CD4-positive, alpha-beta T cell treated with Interleukin-6 for 4 hours (primary cell): ENCODE measurements around the gene IGSF21.

ENCODE experiments used
- DNase-seq: peaks from one replicate; pipeline ENCODE4 v3.0.0-alpha.2; 2020; ENCODE audit warnings: mixed read lengths

IGSF21 gene

DNA sequence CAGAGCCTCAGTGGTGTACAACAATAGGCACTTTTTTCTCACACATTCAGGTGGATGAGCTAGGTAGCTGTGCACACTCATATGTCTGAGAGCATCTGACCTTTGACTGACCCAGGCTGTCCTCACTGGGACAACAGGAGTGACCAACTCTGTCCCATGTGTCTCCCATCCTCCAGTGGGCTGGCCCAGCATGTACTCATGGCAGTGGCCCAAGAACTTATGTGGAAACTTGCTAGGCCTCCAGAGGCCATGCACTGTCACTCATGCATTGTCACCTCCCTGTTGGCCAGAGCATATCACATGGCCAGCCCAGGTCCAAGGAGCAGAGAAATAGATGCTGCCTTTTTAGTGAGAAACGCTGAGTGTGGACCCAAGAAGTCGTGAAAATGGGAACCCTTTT is 158.8 kb downstream of the IGSF21 start:
- DNase-seq: no peak

DNA sequence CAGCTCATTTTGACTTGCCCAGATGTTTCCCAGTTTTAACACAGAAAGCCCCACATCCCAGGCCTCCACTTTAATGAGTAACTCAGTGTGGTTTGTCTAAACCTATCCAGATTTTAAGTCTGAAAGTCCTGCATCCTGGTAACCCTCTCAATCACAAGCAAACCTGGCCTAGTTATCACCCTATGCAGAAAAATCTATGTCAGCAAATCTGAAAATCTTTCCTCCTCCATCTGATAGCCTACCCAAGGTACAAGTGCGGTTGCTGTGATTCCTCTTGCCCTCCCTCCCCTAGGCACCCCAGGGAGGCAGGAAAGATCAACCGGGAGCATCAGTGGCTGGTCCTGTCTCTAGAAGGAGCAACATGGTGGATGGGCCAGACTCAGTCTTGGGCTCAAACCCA is 163.7 kb downstream of the IGSF21 start:
- DNase-seq: no peak

DNA sequence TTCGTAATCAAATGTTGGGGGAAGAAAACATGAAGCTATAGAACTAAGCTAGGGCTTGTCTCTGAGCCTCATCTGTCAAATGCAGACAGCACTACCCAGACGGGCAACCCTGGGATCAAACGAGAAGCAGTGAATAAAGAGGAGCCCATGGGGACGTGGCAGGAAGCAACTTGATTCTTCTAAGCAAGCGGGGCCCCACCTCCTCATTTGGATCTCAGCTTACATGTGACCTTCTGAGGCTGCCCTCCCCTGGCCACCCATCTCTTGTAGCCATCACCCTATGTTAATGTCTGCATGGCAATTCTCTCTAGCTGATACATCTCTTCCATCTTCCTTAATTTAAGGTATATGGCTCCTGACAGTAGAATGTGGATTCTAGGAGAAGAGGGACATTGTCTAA is 171.3 kb downstream of the IGSF21 start:
- DNase-seq: no peak

DNA sequence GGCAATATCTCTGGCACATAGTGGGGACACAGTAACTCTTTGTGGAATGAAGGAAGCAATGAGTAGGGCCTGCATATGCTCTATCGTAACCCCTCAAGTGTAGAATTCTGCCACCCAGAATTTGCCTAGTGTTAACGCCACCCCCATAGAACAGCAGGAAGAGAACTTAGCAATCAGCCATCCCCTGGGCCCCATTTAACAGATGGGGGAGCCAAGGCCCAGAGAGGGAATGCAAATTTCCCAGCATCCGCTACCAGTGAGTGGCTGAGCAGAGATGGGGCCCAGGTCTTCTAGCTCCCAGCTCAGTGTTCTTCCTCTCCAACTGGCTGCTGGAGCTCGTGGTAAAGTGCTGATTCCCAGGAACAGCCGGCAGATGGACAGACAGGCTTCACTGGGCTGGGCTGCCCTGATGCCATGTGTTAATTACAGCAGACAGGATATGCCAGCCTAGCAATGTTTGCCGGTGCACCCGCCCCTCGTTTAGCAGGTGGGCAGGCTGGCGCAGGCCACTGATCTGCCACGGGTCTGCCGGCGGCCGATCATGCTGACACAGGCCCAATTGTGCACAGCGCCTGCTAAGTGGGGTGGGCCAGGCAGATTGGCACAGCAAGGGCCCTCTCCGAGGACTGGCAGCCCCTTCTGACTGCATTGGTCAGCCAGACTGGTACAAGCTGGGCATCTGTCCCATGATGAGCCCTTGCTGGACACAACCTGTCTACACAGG is 171.9 kb downstream of the IGSF21 start:
- no peak for DNase-seq

DNA sequence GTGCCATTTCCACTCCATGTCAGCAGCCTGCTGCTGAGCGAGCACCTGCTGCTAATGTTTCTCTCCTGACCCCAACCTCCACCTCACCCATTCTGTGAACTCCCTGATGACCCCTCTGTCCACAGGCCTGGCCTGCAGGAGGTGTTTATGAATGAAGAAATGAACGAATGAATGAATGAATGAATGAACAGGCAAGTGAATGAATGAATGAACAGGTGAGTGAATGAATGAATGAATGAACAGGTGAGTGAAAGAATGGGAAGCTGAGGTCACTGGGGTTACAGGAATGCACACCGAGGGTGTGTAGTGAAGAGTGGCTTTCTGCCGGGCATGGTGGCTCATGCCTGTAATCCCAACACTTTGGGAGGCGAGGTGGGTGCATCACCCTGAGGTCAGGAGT is 173.4 kb downstream of the IGSF21 start:
- DNase-seq: no peak

DNA sequence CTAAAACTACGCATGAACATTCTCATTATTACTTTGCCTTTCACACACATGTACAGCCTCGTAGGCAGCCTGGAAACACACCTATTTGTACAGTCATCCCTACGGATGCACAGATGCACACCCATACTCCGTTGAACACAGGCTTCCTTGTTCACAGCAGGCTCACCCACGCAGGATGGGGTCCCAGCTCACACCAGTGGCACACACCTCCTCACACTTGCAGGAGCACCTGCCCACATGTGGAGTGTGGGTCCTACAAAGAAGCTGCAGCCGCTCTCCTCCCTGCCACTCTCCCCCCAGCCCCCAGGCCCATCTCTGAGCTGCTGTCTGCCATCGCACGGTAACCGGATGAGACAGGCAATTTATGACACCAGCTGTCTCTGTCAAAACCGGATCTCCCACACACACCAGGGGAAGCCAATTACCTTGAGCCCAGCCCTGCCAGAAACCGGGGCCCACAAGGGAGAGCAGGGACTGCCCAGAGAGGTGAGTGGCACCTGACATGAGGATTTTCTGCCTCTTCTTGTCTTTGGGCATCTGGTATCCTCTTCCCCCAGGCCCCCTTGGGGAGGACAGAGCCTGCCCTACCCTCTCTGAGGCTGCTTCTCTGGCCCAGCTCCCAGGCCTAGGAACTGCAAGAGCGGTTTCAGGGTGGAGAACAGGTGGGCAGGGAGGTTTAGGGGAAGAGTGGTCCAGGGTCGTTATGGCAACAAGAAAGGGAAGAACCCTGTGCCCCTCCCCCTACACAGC is 175.4 kb downstream of the IGSF21 start:
- no peak for DNase-seq

DNA sequence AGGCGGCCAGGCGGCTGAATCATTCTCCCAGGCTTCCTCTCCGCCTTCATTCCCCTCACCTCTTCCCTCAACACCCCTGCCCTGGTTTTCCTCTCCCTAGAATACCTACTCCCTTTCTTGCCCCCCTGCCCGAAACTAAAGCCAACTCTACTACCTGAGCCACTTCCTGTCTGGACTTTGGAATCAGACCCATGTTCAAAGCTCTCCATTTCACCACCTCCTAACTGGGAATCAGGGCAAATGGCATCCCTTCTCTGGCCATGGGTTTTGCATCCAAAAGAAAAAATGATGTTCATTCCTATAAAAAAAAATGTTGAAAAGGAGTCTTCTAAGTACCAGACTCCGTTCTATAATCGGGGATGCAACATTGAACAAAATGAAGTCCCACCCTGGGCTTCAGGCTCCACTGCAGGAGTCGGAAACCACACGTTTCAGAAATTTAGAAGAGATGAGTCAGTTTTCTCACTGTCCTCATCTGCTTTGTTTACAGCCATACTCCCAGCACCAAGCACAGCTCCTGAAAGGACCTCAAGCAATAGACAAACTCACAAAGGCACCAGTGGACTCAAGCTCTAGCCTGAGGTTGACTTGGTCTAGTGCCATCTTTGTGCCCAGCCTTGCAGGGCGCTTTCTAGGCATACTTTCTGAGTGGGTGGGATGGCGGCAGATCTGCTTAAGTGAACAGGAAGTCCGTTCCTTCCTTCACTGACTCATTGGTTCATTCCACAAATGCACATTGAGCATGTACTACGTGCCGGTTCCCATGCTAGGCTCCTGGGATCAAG is 176.2 kb downstream of the IGSF21 start:
- DNase-seq: no peak

DNA sequence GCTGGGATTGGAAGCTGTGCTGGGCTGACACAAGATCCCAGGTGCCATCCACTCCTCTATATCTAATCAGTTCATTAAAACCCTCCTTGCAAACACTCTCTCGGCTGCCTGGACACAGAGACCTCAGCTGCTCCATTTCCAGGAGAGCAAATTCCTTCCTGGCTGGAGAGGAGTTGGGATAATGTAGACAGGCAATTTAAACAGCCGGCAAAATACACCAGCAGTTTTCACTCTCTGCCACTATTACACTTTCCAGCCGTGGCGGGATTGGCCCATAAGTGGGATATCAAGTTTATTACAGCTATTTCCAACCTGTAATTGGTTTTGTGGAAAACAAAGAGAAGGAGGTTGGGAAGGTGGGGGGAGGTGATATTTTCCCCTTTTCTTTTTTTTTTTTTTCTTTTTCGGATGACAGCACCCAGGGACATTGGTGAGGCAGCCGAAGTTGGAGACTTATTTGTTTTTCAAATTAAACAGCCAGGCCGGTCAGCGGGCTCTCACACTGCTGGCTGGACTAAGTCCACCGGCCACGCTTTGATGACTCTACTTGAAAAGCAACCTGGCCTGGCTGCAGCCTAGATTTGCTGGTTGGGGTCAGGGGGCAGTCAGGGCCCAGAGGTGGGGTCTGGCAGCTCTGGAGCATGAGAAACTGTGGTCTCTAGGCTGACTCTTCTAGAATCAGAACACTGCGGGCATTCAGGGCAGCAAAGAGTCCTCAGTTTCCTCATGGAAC is 177.4 kb downstream of the IGSF21 start:
- no peak for DNase-seq

DNA sequence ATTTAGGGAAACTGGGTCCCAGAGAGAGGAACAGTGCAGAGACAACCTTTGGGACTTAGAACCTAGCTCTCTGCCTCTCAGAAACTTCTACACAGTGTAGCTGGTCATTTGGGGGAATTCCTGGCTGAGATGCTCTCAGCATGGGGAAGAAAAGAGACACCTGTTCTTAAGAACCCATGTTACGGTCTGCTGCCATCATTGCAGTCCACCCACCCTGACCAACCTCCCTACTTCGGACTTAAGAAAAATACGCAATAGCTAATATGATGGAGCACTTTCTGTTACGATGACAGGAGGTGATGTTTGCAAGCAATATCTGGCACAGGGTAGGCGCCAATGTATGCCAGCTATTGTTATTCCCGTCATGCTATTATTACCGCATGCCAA is 177.9 kb downstream of the IGSF21 start:
- no peak for DNase-seq

DNA sequence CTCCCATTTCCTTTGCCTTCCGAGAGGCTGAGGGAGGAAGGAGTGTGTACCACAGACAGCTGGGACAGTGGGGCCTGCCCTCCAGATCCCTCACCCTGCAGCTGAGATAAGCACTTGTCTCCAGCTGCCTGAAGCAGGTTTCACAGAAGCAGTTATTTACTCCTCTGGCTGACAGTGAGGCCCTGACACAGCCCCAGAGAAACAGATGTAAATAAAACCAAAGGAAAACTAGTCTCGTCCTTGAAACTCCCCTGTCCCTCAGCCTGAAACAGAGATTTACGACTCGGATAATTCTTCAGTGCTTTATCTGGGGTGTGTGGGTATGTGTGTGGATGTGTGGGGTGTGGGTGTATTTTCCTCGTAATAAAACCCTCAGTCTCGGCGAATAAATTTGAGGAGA is 181.1 kb downstream of the IGSF21 start:
- no peak for DNase-seq

DNA sequence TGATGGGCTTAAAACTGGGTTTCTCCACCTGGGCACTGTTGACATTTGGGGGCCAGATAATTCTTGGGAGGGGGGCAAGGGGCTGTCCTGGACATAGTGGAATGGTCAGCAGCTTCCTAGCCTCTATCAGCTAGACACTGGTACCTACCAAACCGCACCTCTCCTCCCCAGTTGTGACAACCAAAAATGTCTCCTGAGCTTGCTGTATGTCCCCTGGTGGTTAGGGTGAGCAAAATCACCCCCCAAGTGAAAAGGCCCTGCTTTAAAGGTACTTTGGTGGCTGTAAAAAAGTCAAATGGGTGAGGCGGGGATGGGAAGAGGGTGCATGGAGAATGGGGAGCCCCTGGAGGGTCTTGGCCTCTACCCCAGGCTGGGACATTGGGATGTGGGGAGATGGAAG is 182.0 kb downstream of the IGSF21 start:
- no peak for DNase-seq

DNA sequence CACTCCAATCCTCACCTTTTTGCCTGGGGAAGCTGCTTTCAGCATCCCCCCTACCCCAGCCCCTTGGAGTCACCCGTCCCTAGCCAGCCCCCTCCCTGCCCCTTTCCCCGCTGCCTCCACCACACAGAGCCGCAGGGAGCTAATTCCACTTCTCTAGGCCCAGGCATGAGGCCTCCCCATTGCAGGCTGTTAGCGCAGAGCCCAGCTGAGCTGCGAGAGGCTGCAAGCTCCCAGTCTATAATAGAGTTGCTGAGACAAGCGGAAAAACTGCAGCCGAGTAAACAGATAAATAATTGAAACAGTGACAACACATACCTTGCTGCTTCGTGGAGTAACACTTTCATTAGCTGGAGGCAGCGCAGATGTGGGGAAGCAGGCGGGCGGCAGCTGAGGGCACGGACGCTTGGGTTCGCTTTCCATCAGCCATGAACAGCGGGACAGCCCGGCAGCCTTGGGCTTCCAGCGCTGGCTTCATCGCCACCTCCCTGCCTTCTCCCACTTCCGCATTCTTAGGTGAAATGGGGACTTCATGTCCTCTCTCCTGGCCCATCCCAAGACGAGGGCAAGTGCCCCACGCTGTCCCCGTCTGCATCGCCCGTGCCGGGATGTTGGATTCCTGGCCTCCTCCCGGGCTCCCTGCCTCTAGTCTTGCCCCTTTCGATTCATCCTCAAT is 183.3 kb downstream of the IGSF21 start:
- no peak for DNase-seq

DNA sequence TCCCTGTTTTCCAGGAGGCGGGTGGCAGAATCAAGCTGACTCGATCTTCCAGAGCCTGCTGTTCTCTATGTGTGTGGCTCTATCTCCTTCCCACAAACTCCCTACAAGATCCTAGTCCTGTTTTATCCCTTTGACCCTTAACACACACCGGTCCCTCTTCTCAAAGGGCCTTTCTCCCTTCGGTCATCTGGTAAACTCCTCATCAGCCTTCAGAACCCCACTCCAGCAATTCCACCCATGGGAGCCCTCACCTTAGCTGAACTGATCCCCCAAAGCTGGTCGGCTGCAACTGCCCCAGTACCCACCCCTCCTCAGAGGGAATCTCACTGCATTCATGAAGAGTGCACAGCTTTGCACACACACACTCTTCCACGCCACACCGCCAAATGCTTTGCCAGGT is 184.9 kb downstream of the IGSF21 start:
- DNase-seq: no peak

DNA sequence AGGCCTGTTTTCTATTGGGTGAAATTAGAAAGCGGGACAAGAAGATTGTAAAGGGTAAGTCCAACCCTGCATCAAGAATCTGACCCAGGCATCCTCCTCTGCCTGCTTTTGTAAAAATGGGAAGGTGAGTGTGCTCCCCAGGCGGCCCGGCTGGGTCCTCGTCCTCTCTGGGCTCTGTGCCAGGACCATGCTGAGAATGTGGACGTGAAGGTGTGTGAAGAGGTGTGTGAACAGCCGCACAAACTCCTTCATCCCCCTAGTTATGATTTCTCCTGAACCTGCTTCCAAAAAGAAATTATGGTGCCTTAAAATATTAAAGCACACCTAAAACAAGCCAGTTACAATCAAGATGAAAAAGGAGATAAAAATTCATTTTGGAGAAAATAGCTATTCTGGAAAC is 185.7 kb downstream of the IGSF21 start:
- DNase-seq: no peak

DNA sequence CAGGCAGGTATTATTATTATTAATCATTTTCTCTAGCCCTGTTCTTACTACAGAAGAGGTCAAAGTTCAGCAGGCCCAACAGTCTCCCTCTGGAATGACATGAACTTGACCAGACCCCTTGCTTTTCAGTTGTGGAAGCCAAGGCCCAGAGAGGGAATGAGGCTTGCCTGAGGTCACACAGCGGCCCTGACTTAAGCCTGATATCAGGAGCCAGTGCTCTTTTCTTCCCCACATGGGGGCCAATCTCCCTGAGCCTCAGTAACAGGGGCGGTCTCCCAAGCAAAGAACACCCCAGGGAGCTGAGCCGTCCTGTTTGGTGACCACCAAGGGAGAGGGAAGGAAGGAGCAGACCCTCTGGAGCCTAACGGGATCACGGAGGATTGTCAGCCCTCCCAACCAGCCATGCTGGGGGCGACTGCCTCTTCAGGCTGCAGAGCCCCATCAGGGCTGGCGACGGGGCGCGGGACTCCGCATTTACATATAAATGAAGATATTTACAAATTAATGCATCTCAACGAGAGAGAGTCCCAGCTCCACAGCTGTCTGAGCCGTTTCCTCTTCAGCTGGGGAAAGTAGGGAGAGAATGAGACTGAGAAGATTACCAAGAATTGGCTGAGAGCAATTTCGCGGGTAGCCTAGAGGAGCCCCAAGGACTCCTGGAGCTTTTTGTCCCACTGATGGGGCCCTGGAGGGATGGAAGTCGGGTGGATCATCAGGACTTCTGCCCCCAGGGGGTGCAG is 187.0 kb downstream of the IGSF21 start:
- no peak for DNase-seq

DNA sequence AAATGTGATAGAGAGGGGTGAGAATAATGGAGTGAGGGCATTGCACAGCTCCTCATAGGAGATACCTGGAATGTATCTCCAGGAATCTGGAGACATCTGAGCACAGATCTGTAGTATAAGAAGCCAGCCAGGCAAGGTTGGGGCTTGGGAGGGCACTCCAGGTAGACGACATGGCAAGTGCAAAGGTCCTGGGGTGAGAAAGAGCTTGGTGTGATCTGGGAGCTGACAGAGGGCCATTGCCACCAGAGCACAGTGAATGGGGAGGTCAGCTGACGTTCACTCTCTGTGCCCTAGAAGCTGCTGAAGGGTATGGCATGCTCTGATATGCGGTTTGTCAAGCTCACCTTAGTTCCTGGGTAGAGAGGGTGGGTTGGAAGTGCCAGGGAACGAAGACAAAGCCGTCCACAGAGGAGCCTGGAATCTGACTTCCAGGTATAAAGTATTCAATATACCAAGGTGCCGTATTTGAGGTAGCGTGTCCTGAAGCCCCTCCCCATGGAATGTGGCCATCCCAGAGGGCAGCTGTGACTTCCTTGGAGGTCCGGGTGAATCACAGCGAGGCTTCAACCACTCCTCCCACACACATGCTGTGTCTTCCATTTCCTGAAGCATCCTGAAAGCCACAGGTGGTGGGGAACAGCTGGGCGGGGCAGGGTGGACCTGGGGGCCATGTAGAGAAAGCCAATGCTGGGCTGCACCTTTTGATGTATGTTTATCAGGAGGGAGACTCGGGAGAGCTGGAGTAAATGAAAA is 190.5 kb downstream of the IGSF21 start:
- no peak for DNase-seq

DNA sequence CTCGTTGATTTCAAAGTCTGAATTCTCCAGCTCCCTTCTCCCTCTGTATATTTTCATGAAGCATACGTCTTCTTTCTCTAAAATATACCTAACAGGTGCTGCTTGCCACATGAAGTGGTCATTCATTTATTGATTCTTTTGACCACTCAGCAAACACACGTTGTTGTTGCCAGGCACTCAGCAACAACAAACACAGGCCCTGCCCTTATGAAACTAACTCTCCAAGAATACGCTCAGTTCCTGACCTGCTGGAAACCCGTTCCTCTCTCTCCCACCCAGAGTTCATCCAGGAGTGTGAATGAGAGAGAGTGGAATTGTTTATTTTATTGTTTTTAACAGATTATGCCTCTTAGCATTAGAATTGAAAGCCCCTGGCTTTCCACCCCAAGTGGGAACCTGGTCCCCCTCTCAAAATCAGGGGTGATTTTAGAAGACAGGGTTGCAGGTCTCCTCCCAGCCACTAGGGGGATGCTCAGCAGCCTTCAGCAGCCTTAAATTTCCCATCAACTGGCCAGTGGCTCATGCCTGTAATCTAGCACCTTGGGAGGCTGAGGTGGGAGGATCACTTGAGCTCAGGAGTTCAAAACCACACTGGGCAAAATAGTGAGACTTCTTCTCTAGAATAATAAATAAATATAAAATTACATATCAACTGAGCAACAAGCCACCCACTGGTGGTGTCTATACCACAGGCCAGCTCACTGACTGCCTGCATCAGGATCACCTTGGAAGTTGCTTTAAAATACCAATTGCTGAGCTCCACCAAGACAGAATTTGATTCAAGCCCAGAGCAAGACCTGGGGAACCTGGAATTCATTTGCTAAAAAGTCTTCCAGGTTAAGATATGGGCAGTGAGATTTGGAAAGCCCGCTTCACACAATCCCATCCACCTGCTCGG is 192.1 kb downstream of the IGSF21 start:
- DNase-seq: peak; percentile 4

DNA sequence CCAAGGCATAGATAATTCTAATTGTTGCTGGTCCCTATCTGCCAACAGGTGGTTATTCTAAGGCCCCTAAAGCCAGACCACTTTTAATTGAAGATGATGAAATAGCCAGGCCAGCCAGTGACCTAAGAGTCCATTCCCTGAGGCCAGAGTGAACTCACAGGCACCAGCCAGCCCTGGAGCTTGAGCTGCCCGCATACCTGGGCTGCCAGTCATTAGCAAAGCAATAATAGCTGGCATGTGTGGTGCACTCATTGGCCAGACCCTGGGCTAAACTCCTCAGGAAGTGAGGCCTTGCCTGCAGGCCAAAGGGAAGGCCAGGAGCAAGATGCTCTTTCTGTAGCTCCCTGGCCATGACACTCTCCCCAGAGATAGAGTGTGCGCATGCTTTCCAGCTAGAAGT is 192.8 kb downstream of the IGSF21 start:
- DNase-seq: no peak

DNA sequence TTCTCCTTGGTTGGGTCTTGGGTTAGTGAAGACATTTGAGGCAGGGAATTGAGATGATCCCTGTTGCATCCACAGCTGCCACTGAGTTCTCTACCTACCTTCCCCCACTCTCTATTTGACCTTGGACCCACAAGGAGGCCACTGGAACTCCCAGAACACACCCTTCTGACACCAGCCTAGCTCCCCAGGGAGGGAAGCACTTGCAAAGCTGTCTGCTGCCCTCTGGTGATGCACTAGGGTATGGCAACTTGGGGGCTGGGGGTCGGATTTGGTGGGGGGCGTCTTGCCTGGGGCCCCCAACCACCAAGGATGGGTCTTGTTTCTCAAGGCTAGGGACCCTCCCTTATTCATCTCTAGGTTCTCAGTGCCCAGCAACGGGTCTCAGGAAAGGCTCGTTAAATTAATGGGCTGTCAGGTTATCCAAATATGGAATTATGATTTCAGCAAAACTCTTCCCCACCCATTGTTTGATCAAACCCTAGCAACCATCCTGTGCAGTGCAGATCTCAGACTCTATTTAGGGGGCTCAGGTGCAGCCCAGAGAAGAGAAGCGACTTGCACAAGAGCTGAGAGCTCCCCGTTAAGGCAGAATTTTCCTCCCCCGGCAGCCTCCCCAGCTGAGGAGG is 195.3 kb downstream of the IGSF21 start:
- DNase-seq: no peak
